ENCODE data around the gene SCAPER.
"Not testable (repeated sequence)": the region's sequence is repeated elsewhere in the genome, so short reads cannot be mapped to it uniquely, and the experiment has no call there.

SCAPER gene

DNA sequence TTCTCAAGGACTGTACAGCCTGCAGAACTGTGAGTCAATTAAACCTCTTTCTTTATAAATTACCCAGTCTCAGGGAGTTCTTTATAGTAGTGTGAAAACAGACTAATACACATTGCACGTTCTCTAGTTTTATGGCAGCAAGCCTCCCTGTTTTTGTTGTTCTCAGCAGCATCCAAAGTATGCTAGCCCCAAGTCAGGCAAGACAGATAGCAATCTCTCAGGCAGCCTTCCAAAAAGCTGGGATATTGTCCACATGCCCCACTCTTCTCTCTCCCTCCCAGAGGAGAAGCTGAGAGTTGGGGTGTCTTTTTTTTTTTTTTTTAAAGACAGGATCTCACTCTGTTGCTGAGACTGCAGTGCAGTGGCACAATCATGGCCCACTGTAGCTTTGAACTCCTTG, 438.0 kb downstream of the SCAPER start:
- DNase-seq = no peak

DNA sequence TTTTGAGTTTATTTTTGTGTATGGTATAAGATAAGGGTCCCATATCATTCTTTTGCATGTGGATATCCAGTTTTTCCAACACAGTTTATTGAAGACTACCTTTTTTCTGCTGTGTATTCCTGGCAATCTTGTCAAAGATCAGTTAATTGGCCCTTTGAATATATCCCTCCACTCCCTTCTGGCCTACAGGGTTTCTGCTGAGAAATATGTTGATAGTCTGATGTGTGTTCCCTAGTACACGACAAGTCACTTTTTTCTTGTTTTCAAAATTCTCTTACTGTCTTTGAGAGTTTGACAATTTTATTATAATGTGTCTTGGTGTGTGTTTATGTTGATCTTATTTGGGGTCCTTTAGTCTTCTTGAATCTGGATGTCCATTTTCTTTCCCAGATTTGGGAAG, 439.4 kb downstream of the SCAPER start:
- DNase-seq = no peak

DNA sequence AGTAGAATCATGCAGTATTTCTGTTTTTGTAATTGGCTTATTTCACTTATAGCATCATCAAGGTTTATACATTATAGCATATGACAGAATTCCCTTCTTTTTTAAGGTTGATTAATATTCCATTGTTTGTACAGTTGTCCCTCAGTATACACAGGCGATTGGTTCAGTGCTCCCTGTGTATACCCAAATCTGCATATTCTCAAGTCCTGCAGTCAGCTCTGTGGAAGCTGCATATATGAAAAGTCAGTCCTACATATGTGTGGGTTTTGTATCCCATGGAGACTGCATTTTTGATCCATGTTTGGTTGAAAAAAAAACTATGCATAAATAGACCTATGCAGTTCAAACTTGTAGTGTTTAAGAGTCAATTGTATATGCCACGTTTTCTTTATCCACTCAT, 440.9 kb downstream of the SCAPER start:
- no peak for DNase-seq

DNA sequence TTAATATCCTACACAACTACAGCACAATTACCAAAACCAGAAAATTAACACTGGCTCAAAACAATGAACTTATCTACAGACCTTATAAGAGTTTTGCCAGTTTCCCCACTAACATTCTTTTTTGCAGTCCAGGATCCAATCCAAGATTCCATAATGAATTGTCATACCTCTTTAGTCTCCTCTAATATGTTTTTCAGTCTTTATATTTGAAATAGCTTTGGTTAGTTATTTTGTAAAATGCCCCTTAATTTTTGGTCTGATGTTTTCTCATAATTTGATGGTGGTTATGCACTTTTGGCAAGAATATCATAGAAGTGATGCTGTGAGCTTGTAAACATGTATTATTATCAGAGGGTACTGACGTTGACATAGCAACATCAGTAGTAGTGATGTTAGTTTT, 444.3 kb downstream of the SCAPER start:
- DNase-seq = peak; percentile 47

DNA sequence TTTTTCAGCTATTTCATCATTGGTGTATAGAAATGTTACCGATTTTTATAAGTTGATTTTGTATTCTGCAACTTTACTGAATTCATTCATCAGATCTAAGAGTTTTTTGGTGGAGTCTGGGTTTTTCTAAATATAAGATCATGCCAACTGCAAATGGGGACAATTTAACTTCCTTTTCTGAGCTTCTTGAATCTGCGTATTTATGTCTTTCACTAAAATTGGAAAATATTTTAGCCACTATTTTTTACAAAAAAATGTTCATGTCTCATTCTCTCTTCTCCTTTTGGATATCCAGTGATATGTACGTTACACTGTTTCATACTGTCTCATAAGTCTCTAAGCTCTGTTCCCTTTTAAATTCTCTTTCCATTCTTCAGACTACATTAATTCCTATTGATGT, 444.8 kb downstream of the SCAPER start:
- DNase-seq = no peak

DNA sequence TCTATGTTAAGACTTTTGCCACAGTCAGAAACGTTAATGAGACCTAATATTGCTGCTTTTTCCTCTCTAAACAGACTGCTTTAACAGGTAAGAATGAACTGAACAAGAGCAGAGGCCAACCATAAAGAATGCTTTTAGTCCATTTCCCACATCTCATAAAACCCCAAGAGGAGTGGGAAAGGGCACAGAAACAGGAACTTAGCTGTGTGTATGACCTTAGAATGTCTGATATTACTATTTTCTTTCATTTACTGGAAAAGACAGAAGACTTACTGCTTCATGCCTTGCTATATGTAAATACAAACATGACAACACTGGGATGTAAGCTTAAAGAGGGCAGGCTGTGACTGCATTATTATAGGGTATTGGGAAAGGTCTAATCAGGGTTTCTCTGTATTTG, 453.6 kb downstream of the SCAPER start:
- DNase-seq = no peak

DNA sequence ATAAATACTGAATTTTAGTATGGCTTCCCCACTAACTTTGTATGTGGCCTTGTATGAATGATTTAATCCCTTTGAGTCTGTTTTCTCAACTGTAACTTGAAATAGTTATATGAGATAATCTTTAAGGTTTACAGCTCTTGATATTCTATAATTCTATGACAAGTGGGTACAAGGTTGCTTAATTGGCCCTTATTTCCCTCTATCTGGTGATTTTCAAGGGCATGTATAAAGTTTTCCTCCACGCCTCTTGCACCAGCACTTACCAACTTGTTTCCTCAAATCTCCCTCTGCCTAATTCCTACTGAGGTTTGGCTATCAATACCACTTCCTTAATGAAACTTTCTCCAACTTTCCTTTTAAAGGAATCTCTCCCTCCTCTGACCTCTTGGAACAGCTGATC, 455.7 kb downstream of the SCAPER start:
- no peak for DNase-seq

DNA sequence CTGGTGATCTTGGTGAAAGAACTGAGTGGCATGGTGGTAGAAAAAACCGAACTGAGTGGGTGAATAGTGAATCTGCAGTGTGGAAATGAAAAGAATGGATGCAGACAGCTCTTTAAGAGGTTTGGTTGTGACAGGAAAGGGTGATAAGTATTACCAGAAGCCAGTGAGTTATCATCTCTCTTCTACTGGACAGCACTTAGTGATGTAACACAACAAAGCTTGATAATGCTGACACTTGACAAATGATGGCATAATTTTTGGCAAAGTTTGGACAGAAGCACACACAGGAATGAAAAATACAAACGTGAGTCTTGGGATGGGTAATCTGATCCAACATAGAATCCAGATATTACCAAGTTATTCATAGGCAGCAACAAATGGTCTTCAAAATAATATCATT, 456.4 kb downstream of the SCAPER start:
- DNase-seq = no peak

DNA sequence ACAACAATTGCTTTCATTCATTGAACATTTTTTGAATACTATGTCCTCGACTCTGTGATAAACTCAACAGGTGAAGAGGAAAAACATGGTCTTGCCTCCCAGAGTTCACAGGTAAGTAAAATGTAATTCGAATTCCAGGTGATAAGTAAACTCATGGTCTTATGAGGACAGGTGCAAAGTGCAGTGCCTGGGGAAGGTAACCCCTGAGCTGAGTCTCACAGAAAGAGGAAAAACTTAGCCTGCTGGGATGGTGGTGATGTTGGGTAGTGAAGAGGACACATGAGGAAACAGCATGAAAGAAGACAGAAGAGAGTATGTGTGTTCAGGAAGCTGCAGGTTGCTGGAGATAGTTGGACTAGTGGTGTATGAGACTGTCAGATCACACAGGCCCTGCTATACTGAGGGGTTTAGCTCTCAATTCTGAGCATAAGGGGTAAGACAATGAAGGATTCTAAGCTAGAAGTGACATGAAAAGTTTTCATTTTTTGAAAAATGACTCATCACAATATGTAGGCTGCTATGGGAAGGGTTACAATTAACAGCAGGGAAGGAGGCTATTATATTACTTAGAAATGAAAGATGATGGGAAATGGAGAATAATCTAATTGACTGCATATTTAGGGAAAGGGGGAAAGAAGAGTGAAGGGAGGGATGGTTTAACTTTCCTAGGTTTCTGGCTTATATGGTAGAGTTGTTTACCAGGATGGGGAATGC, 457.3 kb downstream of the SCAPER start:
- DNase-seq = no peak

DNA sequence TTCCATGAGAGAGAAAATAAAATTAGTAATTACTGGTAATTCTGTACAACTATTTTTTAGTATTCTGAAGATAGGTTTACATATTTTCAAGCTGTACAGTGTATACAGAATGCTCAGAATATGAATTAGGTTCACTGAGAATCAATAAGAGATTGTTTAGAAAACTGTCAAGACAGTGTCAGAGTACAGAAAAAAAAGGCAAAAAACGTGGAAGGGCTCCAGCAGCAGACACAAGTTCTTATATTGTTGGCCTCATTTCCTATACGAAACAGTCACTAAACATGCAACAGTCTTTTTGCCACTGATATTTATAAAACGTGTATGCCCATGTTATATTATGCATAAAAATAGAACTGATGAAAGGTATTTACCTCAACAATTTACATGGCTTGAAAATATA, 464.7 kb downstream of the SCAPER start:
- DNase-seq = no peak

DNA sequence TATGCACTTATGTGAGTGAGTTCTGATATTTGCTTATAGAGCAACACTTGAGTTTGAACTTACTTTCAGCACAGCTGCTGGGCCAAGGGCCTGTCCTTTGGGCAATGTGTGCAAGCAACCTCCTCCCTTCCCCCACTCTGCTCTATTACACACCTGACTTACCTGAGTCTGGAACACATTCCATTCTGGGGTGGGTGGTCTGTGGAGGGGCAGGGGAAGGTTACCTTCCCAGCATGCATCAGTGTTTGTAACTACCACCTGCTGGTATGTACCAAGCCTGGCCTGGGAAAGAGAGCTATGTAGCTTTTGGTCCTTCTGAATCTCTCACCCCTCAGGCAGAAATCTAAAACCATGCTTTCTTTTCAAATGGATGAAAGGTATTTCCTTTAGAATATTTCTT, 465.6 kb downstream of the SCAPER start:
- DNase-seq = no peak

DNA sequence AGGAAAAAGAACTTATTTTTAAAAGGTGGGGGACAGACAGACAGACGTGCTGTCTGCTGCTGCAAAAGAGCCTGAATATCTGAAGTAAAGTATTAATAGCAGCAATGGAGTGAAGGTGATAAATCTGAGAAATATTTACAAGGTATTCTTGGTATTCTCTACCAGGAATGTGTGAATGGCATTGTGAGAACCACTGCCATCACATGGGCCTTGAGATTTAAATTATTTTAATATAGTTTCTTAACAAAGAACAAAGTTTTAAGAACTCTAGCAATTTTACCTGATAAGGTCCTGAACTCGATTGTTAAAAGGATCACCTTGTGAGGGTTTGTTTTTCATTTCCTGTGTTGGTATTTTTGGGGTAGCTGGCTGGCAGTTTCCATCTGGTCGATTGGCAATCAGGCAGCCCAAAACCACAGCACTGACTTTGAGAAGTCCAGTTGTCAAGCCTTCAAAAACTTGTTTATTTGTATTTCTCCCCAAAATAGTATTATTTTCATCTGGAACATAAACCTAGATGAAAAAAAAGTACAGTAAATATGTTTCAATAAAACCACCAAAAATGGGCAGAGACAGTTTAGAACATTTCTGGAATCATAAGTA, 471.2 kb downstream of the SCAPER start:
- DNase-seq = peak; percentile 65

DNA sequence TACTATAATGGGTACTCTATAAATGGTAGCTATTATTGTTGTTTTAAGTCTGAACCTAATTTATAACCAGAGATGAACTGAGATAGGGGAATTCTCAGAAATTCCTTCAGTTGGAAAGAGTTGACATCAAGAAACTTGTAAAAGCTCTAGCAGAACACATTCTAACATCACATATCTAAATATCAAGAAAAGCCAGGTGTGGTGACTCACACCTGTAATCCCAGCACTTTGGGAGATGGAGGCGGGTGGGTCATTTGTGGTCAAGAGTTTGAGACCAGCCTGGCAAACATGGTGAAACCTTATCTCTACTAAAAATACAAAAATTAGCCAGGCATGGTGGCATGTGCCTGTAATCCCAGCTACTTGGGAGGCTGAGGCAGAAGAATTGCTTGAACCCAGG, 472.1 kb downstream of the SCAPER start:
- not testable (repeated sequence) for DNase-seq

DNA sequence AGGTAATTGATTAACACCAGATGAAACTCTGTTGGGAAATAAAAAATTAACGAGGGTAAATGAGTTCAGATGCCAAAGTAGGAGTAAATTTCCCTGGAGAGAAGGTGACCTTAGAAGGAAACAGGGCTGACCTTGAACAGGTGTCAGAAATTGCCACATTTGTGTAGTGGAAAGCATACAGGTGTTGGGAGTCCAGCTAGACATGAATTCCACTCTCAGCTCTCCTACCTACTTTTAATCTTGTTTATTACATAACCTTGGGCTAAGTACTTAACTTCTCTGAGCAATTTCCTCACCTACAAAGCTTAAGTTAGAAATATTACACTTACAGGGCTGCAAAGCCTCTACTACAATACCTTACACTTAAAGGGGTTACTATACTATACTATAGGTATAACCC, 472.5 kb downstream of the SCAPER start:
- DNase-seq = no peak

DNA sequence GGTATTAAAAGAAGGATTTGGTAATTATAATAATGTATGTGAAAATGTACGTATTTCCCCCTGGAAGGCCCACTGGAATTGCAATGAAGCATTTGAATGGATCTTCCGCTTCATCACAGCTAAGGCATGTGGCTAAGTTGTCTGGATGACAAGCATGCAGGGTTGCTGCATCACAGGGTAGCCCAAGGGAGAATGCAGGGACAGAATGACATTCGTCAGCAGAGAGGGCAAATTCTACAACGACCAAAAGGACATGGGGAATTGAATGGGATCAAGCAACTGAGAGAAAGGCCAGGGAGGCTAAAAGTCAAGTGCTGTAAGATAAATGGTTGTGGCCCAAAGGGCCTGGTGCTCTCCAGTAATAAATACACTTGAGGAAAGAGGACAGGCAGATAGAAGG, 473.2 kb downstream of the SCAPER start:
- DNase-seq = peak; percentile 71

DNA sequence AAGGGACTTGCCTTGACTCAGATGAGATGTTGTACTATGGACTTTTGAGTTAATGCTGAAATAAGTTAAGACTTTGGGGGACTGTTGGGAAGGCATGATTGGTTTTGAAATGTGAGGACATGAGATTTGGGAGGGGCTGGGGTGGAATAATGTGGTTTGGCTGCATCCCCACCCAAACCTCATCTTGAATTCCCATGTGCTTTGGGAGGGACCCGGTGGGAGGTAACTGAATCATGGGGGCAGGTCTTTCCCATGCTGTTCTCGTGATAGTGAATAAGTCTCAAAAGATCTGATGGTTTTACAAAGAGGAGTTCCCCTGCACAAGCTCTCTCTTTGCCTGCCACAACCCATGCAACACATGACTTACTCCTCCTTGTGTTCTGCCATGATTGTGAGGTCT, 474.4 kb downstream of the SCAPER start:
- DNase-seq = not testable (repeated sequence)

DNA sequence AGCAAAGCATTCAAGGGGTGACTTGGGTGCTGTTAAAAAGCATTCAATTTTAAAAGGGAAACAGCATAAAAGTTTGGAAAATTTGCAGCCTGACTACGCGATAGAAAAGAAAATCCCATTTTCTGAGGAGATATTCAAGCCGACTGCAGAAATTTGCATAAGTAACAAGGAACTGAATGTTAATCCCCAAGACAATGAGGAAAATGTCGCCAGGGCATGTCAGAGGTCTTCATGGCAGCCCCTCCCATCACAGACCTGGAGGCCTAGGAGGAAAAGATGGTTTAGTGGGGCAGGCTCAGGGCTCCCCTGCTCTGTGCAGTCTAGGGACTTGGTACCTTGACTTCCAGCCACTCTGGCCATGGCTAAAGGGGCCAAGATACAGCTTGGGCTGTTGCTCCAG, 475.5 kb downstream of the SCAPER start:
- DNase-seq = no peak

DNA sequence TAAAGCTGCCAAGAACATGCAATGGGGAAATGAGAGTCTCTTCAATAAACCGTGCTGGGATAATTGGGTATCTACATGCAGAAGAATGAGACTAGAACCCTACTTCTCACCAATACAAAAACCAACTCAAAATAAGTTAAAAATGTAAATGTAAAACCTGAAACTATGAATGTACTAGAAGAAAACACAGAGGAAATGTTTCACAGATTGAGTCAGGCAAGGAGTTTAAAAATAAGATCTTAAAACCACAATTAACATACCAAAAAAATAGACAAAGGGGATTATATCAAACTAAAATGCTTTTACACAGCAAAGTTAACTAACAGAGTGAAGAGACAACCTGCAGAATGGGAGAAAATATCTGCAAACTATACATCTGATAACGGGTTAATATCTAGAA, 478.2 kb downstream of the SCAPER start:
- peak; percentile 7 for DNase-seq

DNA sequence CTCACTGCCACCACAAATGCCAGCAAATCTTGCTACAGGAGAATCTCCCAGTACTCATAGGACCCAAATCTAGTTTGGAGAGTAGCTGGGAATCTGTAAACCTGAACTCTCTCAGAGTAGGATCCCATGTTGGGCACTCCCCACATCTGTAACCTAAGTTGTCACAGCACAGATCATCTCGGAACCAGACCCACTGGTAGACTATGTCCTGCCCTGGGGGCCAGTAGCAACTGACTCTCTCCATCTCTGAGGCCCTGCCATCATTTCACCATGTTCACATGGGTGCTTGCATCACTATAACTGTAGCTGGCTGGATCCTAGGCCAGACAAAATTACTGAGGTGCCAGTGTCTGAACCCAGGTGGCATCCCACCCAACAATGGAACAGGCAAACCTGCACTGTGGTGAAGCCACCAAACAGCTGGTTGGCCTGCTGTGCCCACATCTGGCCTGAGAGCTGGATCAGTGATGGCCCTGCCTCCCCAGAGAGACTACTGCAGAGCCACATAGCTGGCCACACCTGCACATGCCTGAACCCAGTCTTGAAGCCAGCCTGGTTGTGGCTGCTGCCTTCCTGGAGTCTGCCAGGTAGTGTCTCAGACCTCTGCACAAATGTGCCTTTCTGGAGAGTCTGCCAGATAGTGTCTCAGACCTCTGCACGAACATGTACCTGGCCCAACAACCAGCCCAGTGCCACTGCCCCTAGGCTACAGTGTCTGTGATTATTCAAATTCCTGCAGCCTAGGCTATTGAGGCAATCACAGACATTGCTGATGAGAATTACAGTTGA, 486.6 kb downstream of the SCAPER start:
- DNase-seq = no peak

DNA sequence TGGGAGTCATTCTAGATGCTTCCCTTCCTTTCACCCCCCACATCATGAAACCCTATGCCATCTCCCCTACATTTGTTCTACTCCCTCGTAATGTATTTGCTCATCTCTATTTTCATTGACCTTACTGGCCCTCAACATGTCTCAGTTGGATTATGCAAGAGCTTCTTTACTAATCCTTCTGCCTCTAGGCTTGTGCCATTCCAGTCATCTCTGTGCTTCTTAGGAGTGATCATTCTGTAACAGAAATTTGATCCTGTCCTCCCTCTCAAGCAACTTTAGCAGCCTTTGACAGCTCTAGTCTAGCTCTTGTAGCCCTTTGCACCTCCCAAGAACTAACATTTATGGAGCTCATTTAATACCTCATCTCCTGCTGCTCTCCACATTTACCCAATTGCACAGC, 503.9 kb downstream of the SCAPER start:
- no peak for DNase-seq

DNA sequence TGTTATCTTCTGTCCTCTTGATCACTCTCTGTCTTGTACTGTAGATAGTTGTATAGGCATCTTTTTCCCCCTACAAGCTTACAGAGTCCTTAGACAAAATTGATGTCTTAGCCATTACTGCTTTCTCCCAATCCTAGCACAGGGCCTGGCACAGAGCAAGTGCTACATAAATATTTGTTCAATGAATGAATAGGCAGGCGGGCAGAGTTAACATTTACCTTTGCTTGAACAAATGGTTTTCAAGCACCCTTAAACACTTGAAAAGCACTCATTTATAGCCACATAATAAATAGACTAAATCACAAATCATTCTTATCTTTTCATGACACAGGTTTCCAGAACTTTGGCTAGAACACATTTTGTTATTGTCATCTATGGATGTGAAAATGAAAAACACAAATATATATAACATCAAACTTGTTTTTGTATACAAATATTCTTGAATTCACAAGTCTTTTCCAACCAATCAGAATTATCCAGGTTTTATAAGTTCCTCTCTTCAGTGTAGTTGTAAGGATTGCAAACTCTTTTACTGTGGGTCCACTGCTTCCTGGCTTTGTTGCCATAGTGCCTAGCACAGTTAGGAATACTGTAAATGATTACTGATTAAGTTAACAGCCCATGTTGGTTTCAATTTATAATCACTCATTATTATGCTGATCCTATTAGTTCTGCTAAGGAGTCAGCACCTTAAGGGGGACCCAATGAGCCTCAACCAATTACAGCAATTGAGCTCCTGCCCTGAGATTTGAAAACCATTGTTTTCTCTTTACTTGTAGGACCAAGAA, 506.6 kb downstream of the SCAPER start:
- DNase-seq = no peak

DNA sequence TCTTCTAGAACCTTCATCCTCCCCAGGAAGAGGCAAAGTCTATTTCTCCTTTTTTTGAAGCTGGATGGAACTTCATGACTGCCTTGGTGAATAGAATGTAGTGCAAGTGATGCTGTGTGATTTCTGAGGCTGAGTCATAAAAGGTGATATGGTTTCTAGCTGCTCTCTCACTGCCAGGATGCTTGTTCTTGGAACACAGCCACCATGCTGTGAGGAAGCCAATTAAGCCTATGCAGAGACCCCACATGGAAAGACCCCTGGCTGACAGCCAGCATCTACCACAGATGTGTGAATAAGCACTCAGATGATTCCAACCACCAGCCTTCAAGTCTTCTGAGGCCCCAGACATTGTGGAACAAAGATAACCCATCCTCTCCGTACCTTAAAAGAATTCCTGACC, 511.5 kb downstream of the SCAPER start:
- DNase-seq = peak; percentile 12

DNA sequence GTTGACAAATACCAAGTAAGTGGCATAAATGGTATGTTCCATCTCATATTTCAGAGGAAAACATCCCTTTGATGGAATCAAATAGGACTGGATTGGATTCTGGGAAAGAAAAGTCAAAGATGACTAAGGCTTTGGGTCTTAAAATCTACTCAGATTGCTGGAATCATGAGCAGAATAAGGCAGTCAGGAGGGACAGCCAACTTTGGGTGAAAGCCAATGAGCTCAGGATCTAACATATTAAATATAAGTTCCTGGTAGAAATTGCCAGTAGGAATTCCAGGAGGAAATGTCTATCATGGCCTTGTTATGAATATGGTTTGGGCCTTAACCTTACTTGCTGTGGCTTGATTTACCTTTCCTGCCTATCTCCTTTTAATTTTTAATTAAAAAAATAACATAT, 513.3 kb downstream of the SCAPER start:
- no peak for DNase-seq
